Epithelial cell of proximal tubule (primary cell): Measurements from ENCODE around the gene C1orf74. TPM values are rescaled to one million over a fixed set of nuclear protein-coding genes. Genes with fewer than 3 reads are reported as not detected.
A peak's percentile ranks its signal among the peaks of the same experiment; 100 is the strongest.

Experiments used
- DNase-seq: peaks from one replicate; pipeline ENCODE4 v3.0.0-alpha.2; 2011; ENCODE audit warnings: low read depth
- H3K4me3 ChIP-seq: 2 replicates; pipeline ENCODE4 v1.5.1; 2011; ENCODE audit warnings: low read depth, mild to moderate bottlenecking, low read length
- total RNA-seq: library from RNA; depleted of rRNA; stranded (reverse); fragments of >200 nt; gene quantifications from 2 replicates; pipeline ENCODE4 v1.2.3, GENCODE V29; 2015
- TF ChIP-seq, protein P1 (sequence below): conservative IDR thresholded peaks from 2 replicates; pipeline ENCODE4 v1.5.1; 2012; ENCODE audit warnings: low read depth, mild to moderate bottlenecking, low read length

C1orf74 gene
- total RNA-seq, 1 donor from 2014 or later, result 4.4 TPM

DNA sequence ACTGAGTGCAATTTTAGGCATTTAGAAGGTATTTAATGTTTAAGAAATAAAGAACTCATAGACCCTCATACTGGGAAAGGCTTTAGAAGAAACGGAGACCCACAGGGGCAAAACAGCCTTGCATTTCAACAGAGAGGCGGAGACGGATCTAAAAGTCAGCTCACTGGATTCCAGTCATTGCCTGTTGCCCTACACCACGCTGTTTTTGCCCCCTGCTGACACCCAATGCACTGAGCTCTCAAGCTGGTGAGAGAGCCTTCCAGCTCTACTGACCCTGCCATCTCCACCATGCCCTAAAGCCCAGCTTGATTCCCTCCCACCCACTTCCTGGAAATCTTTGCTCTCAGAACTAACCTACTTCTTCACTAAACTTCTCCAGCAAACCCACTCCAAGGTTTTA lies 35.7 kb downstream of the C1orf74 start:
- TF ChIP-seq, protein P1, sequence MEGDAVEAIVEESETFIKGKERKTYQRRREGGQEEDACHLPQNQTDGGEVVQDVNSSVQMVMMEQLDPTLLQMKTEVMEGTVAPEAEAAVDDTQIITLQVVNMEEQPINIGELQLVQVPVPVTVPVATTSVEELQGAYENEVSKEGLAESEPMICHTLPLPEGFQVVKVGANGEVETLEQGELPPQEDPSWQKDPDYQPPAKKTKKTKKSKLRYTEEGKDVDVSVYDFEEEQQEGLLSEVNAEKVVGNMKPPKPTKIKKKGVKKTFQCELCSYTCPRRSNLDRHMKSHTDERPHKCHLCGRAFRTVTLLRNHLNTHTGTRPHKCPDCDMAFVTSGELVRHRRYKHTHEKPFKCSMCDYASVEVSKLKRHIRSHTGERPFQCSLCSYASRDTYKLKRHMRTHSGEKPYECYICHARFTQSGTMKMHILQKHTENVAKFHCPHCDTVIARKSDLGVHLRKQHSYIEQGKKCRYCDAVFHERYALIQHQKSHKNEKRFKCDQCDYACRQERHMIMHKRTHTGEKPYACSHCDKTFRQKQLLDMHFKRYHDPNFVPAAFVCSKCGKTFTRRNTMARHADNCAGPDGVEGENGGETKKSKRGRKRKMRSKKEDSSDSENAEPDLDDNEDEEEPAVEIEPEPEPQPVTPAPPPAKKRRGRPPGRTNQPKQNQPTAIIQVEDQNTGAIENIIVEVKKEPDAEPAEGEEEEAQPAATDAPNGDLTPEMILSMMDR, result no peak
- no peak for DNase-seq
- H3K4me3 ChIP-seq, result no peak overlapping the region

- H3K4me3 ChIP-seq, result no peak overlapping the region
- DNase-seq, result peak; percentile 81
- TF ChIP-seq, protein P1, result peak; percentile 86
These were observed 36.6 kb downstream of the C1orf74 start for GRCh38 chr1:209747580-209748262.

DNA sequence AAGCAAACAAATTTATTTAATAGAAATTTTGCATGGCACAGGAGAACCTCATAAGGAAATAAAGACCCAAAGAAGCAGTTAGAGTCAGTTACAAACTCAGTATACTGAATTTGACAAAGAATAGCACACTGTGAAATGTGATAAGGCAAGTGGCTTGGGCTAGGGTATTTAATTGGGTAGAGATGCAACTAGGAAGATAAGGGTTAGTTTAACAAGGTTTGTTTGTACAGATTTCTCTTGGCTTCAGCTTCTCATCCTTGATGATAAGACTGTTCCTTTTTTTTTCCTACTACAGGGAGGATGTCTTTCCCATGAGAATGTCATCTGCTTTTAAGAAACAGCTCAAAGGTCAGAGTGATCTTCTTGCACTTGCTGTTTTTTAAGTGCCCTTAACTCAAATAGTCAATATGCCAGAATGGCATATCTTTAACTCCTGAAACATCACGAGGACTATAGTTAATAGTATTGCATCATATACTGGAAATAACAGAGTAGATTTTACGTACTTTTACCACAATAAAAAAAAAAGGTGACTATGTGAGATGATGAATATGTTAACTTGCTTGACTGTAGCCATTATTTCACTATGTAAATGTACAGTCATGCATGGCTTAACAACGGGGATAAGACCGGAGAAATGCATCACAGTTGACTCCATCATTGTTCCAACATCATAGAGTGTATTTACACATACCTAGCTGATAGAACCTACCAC lies 37.8 kb downstream of the C1orf74 start:
- TF ChIP-seq, protein P1, result no peak
- no peak for DNase-seq
- H3K4me3 ChIP-seq, result no peak overlapping the region

DNA sequence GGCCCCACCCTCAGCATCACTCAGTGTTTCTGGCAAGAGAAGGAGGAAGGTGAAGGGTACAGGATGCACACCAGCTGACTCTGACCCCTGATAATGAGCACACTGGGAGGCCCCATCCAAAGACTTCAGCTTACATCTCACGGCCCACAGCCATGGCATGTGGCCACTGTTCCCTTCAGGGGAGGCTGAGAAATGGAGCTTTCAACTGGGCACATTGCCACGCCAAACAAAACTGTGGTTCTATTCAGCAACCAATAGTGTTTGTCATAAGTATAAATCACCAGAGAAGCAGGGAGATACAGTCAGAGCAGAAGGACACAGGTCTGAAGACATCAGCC lies 41.2 kb downstream of the C1orf74 start:
- H3K4me3 ChIP-seq, result no peak overlapping the region
- no peak for DNase-seq
- TF ChIP-seq, protein P1, result no peak

- DNase-seq, result no peak
- peak overlapping the region; percentile 30 for H3K4me3 ChIP-seq
- TF ChIP-seq, protein P1, result no peak
These were observed 41.8 kb downstream of the C1orf74 start for GRCh38 chr1:209742409-209743144.

GRCh38 chr1:209741889-209742288 lies 42.5 kb downstream of the C1orf74 start:
- no peak for DNase-seq
- TF ChIP-seq, protein P1, result no peak
- H3K4me3 ChIP-seq, result peak overlapping the region; percentile 30
